Astrocyte of the cerebellum (primary cell): ENCODE measurements around the gene SIM2.

Source experiments
- DNase-seq: peaks from one replicate; pipeline ENCODE4 v3.0.0-alpha.2; 2011; ENCODE audit warnings: low read depth
- H3K4me3 ChIP-seq: 2 replicates; pipeline ENCODE4 v1.5.1; 2011; ENCODE audit warnings: mild to moderate bottlenecking, low read depth, low read length, moderate library complexity
- in situ Hi-C: cut with HindIII; loops from 2 replicates; pipeline ENCODE4 v1.10.0; 2017; ENCODE audit warnings: low sequenced_read_pairs
- TF ChIP-seq, protein P1 (sequence below): IDR thresholded peaks from 2 replicates; pipeline ENCODE4 v1.5.1; 2012; ENCODE audit warnings: low read length, low read depth, moderate library complexity, mild to moderate bottlenecking; ENCODE audit errors: missing control alignments

SIM2 gene

DNA sequence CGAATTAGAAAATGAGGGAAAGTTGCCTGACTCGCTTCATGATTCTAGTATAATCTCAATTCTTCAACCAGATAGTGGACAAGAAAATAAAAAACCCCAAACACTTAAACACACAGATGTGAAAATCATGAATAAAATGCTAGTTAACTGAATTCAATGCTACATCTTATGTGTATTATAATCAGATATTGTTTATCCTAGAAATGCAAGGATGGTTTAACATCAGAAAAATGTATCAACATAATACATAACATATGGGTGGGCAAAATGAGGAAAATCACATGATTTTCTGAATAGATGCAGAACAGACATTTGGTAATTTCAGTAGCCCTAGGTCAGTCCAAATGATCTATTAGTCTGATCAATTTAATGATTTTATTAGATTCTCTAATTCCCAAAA is 97.2 kb downstream of the SIM2 start:
- in situ Hi-C loops: no loop called here
- TF ChIP-seq, protein P1, sequence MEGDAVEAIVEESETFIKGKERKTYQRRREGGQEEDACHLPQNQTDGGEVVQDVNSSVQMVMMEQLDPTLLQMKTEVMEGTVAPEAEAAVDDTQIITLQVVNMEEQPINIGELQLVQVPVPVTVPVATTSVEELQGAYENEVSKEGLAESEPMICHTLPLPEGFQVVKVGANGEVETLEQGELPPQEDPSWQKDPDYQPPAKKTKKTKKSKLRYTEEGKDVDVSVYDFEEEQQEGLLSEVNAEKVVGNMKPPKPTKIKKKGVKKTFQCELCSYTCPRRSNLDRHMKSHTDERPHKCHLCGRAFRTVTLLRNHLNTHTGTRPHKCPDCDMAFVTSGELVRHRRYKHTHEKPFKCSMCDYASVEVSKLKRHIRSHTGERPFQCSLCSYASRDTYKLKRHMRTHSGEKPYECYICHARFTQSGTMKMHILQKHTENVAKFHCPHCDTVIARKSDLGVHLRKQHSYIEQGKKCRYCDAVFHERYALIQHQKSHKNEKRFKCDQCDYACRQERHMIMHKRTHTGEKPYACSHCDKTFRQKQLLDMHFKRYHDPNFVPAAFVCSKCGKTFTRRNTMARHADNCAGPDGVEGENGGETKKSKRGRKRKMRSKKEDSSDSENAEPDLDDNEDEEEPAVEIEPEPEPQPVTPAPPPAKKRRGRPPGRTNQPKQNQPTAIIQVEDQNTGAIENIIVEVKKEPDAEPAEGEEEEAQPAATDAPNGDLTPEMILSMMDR: no peak
- no peak overlapping the region for H3K4me3 ChIP-seq
- DNase-seq: no peak

DNA sequence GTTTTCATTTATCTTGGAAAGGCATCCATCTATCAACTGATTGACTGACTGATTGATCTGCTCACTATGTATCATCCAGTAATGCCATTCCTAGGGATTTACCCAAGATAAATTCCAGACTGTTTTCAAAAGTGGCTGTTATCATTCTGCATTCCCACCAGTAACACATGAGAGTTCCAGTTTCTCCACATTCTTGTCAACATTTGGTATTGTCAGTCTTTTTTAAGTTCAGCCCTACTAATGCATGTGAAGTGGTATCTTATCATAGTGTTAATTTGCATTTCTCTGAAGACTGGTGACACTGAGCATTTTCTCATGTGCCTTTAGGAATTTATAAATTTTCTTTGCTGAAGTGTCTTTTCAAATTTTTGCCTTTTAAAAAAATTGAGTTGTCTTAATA is 99.6 kb downstream of the SIM2 start:
- no peak overlapping the region for H3K4me3 ChIP-seq
- in situ Hi-C loops: no loop called here

More for the DNA sequence above, 99.6 kb downstream of the SIM2 start:
- DNase-seq: no peak
- TF ChIP-seq, protein P1: no peak
